Right lobe of liver (tissue), 4 donors: ENCODE results near the gene GGPS1.

Source experiments
- POLR2A ChIP-seq: fragments of 450-650 bp; IDR thresholded peaks from one replicate; pipeline ENCODE4 v1.6.1; 2017; ENCODE audit warnings: antibody characterized with exemption, mild to moderate bottlenecking
- TF ChIP-seq, protein P1 (sequence below), 4 donors: fragments of 200-600 bp in 3 of 4; fragments of 450-650 bp in 1 of 4; IDR thresholded peaks; one replicate each; pipeline versions ENCODE4 v1.5.1 to v1.8.0; 2016 to 2022; ENCODE audit warnings: antibody characterized with exemption in 4 of 4, mild to moderate bottlenecking in 2 of 4
- donor health status: DM: no; HTN: no; CAD: no.
- donor health status: DM: no; HTN: no; CAD: no.
- donor health status: DM: no; HTN: yes; CAD: no.

DNA sequence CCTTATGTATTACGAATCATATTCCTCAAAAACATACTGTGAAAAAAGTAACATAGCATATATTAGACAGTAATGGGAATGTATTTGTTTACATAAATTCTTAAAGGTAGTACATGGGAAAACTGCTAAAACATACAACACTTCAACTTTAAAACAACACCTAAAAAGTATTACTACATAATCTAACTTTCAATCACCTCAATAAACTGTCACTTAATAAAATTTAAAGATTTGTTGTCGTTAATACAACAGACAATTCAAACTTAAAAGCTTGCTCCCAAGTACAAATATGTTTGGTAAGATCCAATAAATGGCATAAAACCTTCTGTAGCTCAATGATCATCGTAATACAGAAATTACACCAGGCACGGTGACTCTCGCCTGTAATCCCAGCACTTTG, 4.1 kb upstream of the GGPS1 start:
- TF ChIP-seq, protein P1, sequence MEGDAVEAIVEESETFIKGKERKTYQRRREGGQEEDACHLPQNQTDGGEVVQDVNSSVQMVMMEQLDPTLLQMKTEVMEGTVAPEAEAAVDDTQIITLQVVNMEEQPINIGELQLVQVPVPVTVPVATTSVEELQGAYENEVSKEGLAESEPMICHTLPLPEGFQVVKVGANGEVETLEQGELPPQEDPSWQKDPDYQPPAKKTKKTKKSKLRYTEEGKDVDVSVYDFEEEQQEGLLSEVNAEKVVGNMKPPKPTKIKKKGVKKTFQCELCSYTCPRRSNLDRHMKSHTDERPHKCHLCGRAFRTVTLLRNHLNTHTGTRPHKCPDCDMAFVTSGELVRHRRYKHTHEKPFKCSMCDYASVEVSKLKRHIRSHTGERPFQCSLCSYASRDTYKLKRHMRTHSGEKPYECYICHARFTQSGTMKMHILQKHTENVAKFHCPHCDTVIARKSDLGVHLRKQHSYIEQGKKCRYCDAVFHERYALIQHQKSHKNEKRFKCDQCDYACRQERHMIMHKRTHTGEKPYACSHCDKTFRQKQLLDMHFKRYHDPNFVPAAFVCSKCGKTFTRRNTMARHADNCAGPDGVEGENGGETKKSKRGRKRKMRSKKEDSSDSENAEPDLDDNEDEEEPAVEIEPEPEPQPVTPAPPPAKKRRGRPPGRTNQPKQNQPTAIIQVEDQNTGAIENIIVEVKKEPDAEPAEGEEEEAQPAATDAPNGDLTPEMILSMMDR (IDR thresholded peaks at IDR 0.05) = no peak
- no peak for TF ChIP-seq POLR2A
